Globus pallidus (tissue), 1 donor: Measurements from ENCODE around the gene RUNX3.
"Not testable (repeated sequence)": the region's sequence is repeated elsewhere in the genome, so short reads cannot be mapped to it uniquely, and the experiment has no call there.

Experiments
- DNase-seq: peaks from one replicate; pipeline ENCODE4 v3.0.0-alpha.2; 2015; ENCODE audit warnings: low spot score

Gene RUNX3

GRCh38 chr1:24912376-24913273 is 17.5 kb downstream of the RUNX3 start:
- DNase-seq, result no peak

GRCh38 chr1:24911651-24912155 is 18.4 kb downstream of the RUNX3 start:
- DNase-seq, result no peak

DNA sequence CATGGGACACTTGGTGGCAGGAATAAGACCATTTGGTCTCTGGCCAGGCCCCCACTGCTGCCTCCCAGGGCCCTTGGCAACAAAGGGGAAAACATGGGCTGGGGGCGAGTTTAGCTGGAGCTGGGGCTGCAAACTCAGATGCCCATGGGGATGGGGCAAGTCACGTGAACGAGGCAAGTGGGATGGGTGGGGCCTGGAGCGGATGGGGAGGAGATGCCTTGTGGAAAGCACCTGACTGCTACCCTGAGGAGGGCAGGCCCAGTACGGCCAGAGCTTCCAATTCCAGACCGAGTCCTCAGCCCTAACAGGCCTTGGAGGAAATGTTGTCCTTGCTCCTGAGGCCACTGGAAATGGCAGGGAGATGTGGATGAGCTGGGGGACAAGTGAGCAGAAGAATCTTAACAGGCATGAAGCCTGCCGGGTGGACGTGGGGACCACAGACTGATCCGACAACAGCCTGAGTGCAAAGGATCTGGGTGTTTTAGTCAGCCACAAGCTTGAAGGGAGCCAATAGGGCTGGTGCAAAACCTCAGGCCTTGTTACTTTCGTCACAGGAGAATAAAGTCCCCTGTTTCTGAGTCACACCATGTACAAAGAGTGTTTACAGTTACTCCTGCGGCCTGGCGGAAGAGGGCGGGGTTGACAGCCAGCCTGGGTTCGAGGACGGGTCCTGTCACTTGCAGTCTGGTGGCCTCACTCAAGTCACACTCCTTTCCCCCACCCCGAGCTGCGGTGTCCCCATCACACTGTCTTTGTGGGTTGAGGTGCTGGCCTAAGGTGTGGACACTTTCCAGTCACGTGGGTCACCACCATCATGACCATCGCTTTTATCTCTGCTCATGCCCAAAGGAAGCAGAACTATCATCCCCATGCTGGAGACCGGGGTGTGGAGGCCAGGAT is 19.1 kb downstream of the RUNX3 start:
- no peak for DNase-seq

DNA sequence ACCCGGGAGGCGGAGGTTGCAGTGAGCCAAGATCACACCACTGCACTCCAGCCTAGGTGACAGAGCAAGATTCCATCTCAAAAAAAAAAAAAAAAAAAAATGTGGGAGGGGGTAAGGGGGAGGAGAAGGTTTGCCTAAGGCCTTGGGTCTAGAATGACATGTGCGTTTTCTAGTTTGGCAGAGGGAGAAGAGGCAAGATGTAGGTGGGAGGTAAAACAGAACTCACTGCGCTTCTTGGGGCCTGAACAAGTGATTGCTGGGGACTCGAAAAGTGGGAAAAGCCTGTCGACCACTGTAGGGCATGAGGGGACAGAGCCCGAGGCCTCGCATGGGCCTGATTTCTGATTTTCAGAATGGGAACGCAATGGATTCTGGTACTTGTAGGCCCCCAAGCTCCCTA is 19.9 kb downstream of the RUNX3 start:
- DNase-seq, result no peak

GRCh38 chr1:24909388-24909898 is 20.6 kb downstream of the RUNX3 start:
- no peak for DNase-seq

- DNase-seq, result no peak
Observed at GRCh38 chr1:24908591-24909259, 21.4 kb downstream of the RUNX3 start.

GRCh38 chr1:24907587-24908294 is 22.3 kb downstream of the RUNX3 start:
- not testable (repeated sequence) for DNase-seq

GRCh38 chr1:24906760-24907490 is 23.2 kb downstream of the RUNX3 start:
- DNase-seq, result no peak

GRCh38 chr1:24905979-24906720 is 23.9 kb downstream of the RUNX3 start:
- no peak for DNase-seq

GRCh38 chr1:24905355-24905978 is 24.6 kb downstream of the RUNX3 start:
- no peak for DNase-seq

DNA sequence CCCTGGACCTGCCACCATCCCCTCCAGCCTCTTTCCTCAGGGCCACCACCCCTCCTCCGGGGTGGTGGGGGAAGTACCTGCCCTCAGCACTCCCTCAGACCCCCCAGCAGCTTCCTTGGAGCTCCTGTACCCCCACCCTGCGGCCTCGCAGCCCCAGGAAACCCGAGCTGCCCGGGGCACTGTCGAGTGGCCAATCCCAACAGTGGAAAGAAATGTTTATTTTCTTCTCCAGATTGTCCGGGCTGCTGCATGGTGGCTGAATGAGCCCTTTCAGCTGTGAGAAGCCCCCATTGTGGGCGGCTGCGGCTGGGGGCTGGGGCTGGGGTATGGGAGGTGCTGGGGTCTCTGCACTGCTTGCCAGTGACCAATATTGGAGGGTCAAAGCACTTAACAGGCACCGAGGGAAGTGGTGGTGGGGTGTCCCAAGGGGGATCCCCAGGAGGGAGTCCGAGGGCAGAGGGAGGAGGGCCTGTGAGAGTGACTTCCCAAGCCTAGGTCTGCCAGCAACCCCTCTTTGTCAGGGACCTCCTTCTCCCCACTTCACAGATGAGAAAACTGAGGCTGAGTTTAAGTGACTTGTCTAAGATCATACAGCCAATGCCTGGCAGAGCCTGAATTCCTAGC is 25.2 kb downstream of the RUNX3 start:
- DNase-seq, result no peak

GRCh38 chr1:24903955-24904730 is 25.9 kb downstream of the RUNX3 start:
- no peak for DNase-seq

- no peak for DNase-seq
Observed at GRCh38 chr1:24903560-24903954, 26.5 kb downstream of the RUNX3 start.

- no peak for DNase-seq
Observed at GRCh38 chr1:24903011-24903461, 27.0 kb downstream of the RUNX3 start.

DNA sequence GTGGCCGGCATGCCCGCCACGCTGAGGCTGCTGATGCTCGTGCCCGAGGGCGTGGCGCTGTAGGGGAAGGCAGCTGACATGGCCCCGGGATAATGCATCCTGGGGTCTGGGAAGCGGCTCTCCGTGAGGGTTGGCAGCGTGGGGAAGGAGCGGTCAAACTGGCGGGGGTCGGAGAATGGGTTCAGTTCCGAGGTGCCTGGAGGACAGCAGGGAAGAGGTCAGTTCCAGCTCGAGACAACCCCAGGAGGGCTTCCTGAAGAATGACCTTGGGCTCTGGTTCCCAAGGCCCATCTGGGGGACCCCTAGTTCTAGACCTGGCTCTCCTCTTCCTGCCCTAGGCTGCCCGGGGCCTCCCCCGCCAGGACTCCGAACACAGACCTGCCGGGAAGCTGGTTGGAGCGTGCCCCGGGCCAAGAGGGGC is 27.6 kb downstream of the RUNX3 start:
- DNase-seq, result no peak

GRCh38 chr1:24901791-24902470 is 28.1 kb downstream of the RUNX3 start:
- DNase-seq, result no peak
